PFSK-1 (cell line): ENCODE results near the gene NDST1.

Source experiments
- FOXP2 ChIP-seq: optimal IDR thresholded peaks from 2 replicates; pipeline ENCODE3; 2011; ENCODE audit warnings: borderline replicate concordance, control low read depth, inconsistent platforms; ENCODE audit not compliant: insufficient read depth; ENCODE audit errors: extremely low read length, extremely low read depth
- POLR2AphosphoS5 ChIP-seq: IDR thresholded peaks from 2 replicates; pipeline ENCODE4 v1.6.1; 2012; ENCODE audit warnings: low read depth, mild to moderate bottlenecking, control low read depth, low read length, moderate library complexity
- REST ChIP-seq, 2 experiments: IDR thresholded peaks; 2 replicates each; pipeline versions ENCODE4 v1.6.1 to v1.8.0; 2011 to 2012; ENCODE audit warnings: low read depth in 2 of 2, low read length in 2 of 2, control low read depth in 1 of 2, inconsistent platforms in 1 of 2, mild to moderate bottlenecking in 1 of 2, moderate library complexity in 1 of 2; ENCODE audit not compliant: insufficient read depth in 1 of 2
- SIN3A ChIP-seq: IDR thresholded peaks from 2 replicates; pipeline ENCODE4 v1.6.1; 2012; ENCODE audit warnings: mild to moderate bottlenecking, low read length, moderate library complexity, borderline replicate concordance; ENCODE audit not compliant: insufficient read depth
- TAF1 ChIP-seq: IDR thresholded peaks from 2 replicates; pipeline ENCODE4 v1.6.1; 2012; ENCODE audit warnings: low read length, control low read depth, borderline replicate concordance; ENCODE audit not compliant: insufficient read depth

NDST1 gene

GRCh38 chr5:150570333-150570732 is 62.4 kb downstream of the NDST1 start:
- TF ChIP-seq REST (IDR thresholded peaks at IDR 0.05; ENCODE audit: insufficient read depth in 1 of 2, low read depth in 2 of 2, low read length in 2 of 2), result no peak
- no peak for TF ChIP-seq TAF1

- TF ChIP-seq FOXP2, result no peak
- no peak for TF ChIP-seq TAF1
- TF ChIP-seq SIN3A, result no peak
- no peak for TF ChIP-seq REST (IDR thresholded peaks at IDR 0.05; ENCODE audit: insufficient read depth in 1 of 2, low read depth in 2 of 2, low read length in 2 of 2)
- no peak for TF ChIP-seq POLR2AphosphoS5
These were observed 63.9 kb downstream of the NDST1 start for GRCh38 chr5:150571836-150572235.

- no peak for TF ChIP-seq POLR2AphosphoS5
- no peak for TF ChIP-seq SIN3A
- no peak for TF ChIP-seq FOXP2
- TF ChIP-seq REST (IDR thresholded peaks at IDR 0.05; ENCODE audit: insufficient read depth in 1 of 2, low read depth in 2 of 2, low read length in 2 of 2), result no peak
- TF ChIP-seq TAF1, result no peak
These were observed 65.3 kb downstream of the NDST1 start for GRCh38 chr5:150573216-150573615.

GRCh38 chr5:150573867-150574817 is 66.2 kb downstream of the NDST1 start:
- no peak for TF ChIP-seq SIN3A
- TF ChIP-seq FOXP2, result no peak
- no peak for TF ChIP-seq POLR2AphosphoS5
- TF ChIP-seq TAF1, result no peak
- TF ChIP-seq REST (IDR thresholded peaks at IDR 0.05; ENCODE audit: insufficient read depth in 1 of 2, low read depth in 2 of 2, low read length in 2 of 2), result no peak
